NT2/D1 (cell line): ENCODE data around the gene YIF1A.
A peak's percentile ranks its signal among the peaks of the same experiment; 100 is the strongest.

ENCODE experiments used
- DNase-seq: peaks from one replicate; pipeline ENCODE4 v3.0.0-alpha.2; 2011; ENCODE audit warnings: low read depth, low spot score
- H3K27me3 ChIP-seq: 2 replicates; pipeline ENCODE4 v1.6.0; 2011; ENCODE audit warnings: mild to moderate bottlenecking; ENCODE audit not compliant: insufficient read length, insufficient read depth
- H3K36me3 ChIP-seq: 2 replicates; pipeline ENCODE4 v1.6.1; 2011; ENCODE audit warnings: mild to moderate bottlenecking, low read length, mixed read lengths; ENCODE audit not compliant: insufficient read depth, insufficient read length
- H3K4me1 ChIP-seq: 2 replicates; pipeline ENCODE4 v1.5.1; 2011; ENCODE audit not compliant: insufficient read depth, insufficient read length
- H3K4me3 ChIP-seq: 2 replicates; pipeline ENCODE4 v1.5.1; 2011; ENCODE audit warnings: low read depth; ENCODE audit not compliant: insufficient read length
- H3K9ac ChIP-seq: 2 replicates; pipeline ENCODE4 v1.6.0; 2011; ENCODE audit warnings: low read depth; ENCODE audit not compliant: insufficient read length
- H3K9me3 ChIP-seq: 2 replicates; pipeline ENCODE4 v1.5.1; 2011; ENCODE audit warnings: mild to moderate bottlenecking, low read length; ENCODE audit not compliant: insufficient read depth
- SUZ12 ChIP-seq: IDR thresholded peaks from 2 replicates; pipeline ENCODE4 v1.6.1; 2011; ENCODE audit not compliant: insufficient read length, insufficient read depth; ENCODE audit errors: extremely low read depth
- YY1 ChIP-seq: IDR thresholded peaks from 2 replicates; pipeline ENCODE4 v1.6.1; 2011; ENCODE audit not compliant: insufficient read length, insufficient read depth
- ZNF274 ChIP-seq: IDR thresholded peaks from 2 replicates; pipeline ENCODE4 v1.6.1; 2011; ENCODE audit warnings: mild to moderate bottlenecking, low read depth, low read length

The YIF1A gene

DNA sequence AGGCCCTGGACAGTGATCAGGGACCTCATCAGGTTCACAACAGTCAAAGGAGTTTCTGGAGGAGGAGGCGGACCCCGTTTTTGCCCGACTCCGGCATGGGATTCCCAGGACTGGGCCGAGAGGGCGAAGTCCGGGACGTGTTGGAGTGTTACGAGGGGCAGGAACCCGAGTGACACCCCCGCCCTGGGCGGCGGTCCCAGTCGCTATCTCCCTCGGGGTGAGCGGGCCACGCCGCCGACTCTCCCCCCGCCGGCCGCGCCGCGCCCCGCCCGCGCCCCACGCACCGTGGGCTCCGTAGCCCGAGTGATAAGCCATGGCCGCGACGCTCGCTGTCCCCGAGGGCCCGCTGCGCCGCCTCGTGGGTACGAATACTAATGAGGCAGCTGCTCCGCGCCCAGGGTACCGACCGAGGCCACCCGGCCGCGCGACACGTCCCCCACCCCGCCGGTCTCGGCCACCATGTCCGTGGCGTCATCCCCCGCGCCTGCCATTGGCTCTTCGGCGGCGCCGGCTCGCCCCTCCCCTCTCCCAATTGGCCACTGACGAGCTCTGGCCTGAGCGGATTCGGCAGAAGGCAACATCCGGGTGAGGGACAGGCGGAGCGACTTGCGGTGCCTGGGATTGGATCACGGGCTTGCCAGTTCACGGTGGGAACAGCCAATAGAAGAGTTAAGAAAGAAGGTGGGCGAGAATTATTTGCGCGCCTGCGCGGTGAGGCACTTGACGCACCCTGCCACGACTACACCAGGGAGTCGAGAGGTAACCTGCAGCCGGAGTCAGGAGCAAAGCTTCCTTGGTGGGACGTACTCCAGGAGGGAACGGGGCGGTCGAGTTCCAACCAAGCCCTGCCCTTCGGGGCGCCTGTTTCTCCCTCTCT is at the start of gene YIF1A:
YIF1A (minus strand) TSS at position 473 of the 877 bp plus-strand sequence; CDS start at position 315, 158 bp downstream.
- Histone ChIP-seq H3K36me3 (peaks cover 39% of the 10 kb centered on the region), H3K9ac (peak within 1 kb of the TSS; percentile 95), H3K4me3 (peak within 1 kb of the TSS; percentile 90), H3K9me3 (no peaks in the 10 kb centered on the region), H3K27me3 (peaks cover 43% of the 10 kb centered on the region), H3K4me1 (peaks cover 26% of the 10 kb centered on the region)
- TF ChIP-seq SUZ12 (no peak), YY1 (peak; percentile 39), ZNF274 (no peak)
- DNase-seq: peak; percentile 98

DNA sequence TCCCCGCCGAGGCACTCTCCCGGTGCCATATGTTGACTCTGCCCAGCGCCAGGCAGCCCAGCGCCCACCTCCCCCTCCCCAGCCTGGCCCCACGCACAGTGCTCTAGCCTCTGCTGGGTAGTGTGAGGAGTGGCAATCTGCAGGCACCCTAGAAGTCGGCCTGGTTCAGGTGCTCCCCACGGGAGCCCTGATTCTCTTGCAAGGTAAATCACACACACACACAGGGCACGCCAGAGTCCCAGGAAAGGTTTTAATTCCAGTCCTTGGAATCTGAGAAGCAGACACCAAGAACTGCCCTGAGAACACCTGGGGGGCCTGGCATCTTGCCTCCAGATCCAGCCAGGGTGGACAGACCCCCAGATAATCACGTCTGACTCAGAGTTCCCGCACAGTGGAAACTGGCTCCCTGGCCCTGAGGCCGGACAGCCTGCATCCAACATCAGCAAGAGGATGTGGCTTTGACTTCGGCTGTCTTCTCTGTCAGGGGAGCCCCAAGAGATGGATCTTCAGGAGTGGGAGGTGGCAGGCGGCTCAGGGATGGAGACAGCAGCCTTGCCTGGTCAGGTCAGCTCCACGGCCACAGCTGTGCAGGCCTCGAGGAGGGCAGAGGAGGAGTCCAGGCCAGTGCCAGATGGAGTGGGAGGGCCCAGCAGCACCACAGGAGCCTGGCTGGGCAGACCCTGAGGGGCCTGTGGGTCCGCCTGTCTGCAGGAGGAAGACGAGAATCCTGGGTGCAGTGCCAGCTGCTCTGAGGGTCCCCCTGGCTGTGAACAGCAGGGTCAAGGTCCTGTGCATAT is 48.4 kb upstream of the YIF1A start:
- peaks cover 85% of the 10 kb centered on the region for H3K36me3 ChIP-seq
- no peak overlapping the region for H3K4me3 ChIP-seq
- H3K9me3 ChIP-seq: no peaks in the 10 kb centered on the region
- no peak overlapping the region for H3K9ac ChIP-seq
- peaks cover 8% of the 10 kb centered on the region for H3K4me1 ChIP-seq
- no peak for DNase-seq
- H3K27me3 ChIP-seq: no peaks in the 10 kb centered on the region
- TF ChIP-seq ZNF274: no peak
- no peak for TF ChIP-seq YY1

DNA sequence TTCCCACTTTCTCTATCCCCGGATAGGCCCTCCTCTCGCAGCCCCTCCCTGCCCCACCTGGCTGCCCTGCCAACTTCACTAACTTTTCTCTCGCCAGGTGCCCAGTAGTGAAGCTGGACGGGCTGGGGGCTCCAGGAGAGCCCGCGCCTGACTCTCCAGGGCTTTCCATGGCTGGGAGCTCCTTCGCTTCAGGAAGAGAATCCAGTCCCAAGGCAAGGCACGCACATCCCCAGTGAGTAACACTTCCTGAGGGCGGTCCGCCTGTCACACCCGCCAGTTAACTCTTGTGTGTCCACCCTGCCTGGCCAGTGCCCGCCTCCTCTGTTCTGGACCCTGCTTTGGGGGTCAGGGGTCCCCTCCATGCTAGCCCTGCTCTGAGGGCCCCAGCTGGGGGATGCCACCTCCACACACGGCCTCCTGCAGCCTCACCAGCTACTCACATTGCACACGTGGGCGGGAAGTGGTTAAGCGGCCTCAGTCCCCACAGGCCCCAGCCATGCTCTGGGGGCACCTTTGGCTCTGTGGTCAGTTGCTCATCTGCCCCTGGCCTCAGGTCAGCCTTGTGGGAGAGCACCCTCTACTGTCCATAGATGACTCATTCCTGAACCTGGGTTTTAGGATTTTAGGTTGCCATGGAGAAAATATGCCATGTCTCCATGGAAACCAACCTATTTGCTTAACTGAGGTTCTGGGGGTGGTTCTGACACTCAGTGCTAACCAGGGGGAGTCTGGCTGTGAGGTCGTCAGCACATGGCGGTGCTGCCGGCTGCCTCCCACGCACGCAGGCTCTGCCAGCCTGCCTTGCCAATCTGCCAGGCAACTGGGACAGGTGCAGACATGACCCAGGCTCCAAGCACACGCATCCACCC is 47.5 kb upstream of the YIF1A start, which contains the start of gene RIN1:
RIN1 (minus strand) TSS at position 201 of the 869 bp plus-strand sequence; CDS start at position 169, 32 bp downstream.
- Histone ChIP-seq H3K27me3 (no peaks in the 10 kb centered on the region), H3K4me3 (peak within 1 kb of the TSS; percentile 62), H3K4me1 (peaks cover 8% of the 10 kb centered on the region), H3K9me3 (no peaks in the 10 kb centered on the region), H3K36me3 (peaks cover 85% of the 10 kb centered on the region), H3K9ac (peak within 1 kb of the TSS; percentile 94)
- TF ChIP-seq ZNF274: no peak
- no peak for TF ChIP-seq SUZ12
- no peak for TF ChIP-seq YY1
- DNase-seq: no peak

DNA sequence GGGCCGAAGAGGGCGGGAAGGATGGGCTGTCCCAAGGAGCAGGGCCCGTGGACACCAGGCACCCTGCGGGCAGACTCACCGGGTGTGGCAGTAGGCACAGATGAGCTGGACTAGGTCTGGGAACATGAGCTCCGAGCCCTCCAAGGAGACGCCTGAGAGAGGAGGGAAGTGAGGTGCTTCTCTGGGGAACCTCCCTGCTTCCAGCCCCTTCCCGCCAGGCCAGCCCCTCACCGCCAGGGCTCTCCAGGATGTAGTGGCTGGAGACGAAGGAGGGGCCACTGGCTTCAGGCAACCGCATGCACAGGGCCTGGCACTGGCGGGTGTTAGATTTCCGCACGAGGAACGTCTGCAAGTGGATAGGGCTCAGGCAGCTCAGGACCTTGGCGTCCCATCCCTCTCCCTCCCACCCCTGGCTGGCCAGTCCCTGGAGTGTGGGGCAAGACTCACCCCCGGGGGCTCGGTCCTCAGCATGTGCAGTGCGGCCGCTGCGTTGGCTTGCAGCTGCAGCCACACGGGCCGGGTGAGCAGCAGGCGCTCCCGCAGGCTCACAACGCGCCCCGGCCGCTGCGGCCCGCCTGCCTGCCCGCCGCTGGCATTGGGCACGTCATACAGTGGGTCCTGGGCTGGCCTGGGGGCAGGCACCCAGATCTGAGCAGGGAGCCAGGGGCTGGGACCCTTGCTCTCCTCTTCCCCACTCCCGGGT is 46.7 kb upstream of the YIF1A start:
- peaks cover 8% of the 10 kb centered on the region for H3K4me1 ChIP-seq
- H3K36me3 ChIP-seq: peaks cover 84% of the 10 kb centered on the region
- no peak for TF ChIP-seq ZNF274
- TF ChIP-seq SUZ12: no peak
- no peak for TF ChIP-seq YY1
- no peak for DNase-seq
- peak overlapping the region; percentile 62 for H3K4me3 ChIP-seq
- H3K9me3 ChIP-seq: no peaks in the 10 kb centered on the region
- H3K9ac ChIP-seq: peak overlapping the region; percentile 94
- H3K27me3 ChIP-seq: no peaks in the 10 kb centered on the region

- DNase-seq: no peak
- Histone ChIP-seq H3K36me3 (peaks cover 75% of the 10 kb centered on the region), H3K27me3 (no peaks in the 10 kb centered on the region), H3K4me3 (peak overlapping the region; percentile 62), H3K9me3 (no peaks in the 10 kb centered on the region), H3K4me1 (peaks cover 8% of the 10 kb centered on the region), H3K9ac (peak overlapping the region; percentile 94)
- TF ChIP-seq YY1 (no peak), ZNF274 (no peak), SUZ12 (no peak)
These were observed 45.9 kb upstream of the YIF1A start for GRCh38 chr11:66334605-66335442.

DNA sequence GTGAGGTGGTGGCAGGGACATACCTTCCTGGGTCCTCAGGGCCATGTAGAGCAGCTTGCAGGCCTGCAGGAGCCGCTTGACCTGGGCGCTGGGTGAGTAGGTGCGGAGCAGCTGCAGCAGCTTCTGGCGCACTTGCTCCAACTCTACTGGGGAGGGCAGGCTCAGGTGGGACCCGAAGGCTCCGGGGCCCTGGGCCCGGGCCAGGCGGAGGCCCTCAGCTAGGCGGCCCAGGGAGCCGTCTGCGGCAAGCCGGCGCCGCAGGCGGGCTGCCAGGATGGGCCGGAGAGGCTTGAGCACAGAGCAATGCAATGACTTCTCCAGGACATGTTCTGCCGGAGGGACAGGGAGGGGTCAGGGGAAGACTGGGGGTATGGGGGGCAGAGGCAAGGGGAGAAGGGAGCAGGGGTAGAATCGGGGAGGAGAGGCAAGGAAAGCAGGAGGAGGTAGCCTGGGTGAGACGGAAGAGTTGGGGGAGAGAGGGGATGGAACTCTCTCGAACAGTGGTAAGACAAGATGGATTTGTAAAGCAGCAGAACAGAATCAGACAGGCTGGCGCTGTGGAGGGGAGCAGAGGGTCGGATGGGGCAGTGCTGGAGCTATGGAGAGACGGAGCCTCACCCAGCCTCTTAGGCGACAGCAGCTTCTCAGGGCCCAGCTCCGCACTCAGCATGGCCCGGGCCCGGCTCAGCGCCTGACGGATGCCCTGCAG is 45.1 kb upstream of the YIF1A start:
- no peak overlapping the region for H3K4me3 ChIP-seq
- peaks cover 8% of the 10 kb centered on the region for H3K4me1 ChIP-seq
- H3K9me3 ChIP-seq: no peaks in the 10 kb centered on the region
- DNase-seq: no peak
- no peaks in the 10 kb centered on the region for H3K27me3 ChIP-seq
- TF ChIP-seq ZNF274: no peak
- TF ChIP-seq SUZ12: no peak
- no peak for TF ChIP-seq YY1
- H3K36me3 ChIP-seq: peaks cover 68% of the 10 kb centered on the region
- peak overlapping the region; percentile 37 for H3K9ac ChIP-seq
